KMS-11 (cell line): Measurements from ENCODE around the gene RAB31.
"Not testable (repeated sequence)": the region's sequence is repeated elsewhere in the genome, so short reads cannot be mapped to it uniquely, and the experiment has no call there.

Experiments
- H2AFZ ChIP-seq: fragments of 200-600 bp; sonication (generic); 2 replicates; pipeline ENCODE4 v1.6.1; 2016; ENCODE audit warnings: antibody characterized with exemption, mixed run types, low read depth
- H3K27ac ChIP-seq: fragments of 200-600 bp; sonication (generic); 2 replicates; pipeline ENCODE4 v1.6.1; 2016; ENCODE audit warnings: mild to moderate bottlenecking, mixed run types
- H3K27me3 ChIP-seq: fragments of 200-600 bp; sonication (generic); 2 replicates; pipeline ENCODE4 v1.6.1; 2017; ENCODE audit warnings: mild to moderate bottlenecking, low read depth, mixed run types, moderate library complexity; ENCODE audit not compliant: insufficient read depth
- H3K36me3 ChIP-seq: fragments of 200-600 bp; sonication (generic); 2 replicates; pipeline ENCODE4 v1.6.1; 2017; ENCODE audit warnings: mild to moderate bottlenecking, mixed run types; ENCODE audit not compliant: insufficient read depth
- H3K4me1 ChIP-seq: fragments of 200-600 bp; sonication (generic); 2 replicates; pipeline ENCODE4 v1.6.1; 2016; ENCODE audit warnings: mild to moderate bottlenecking, low read depth, mixed run types; ENCODE audit not compliant: poor library complexity, severe bottlenecking
- H3K4me2 ChIP-seq: fragments of 200-600 bp; sonication (generic); 2 replicates; pipeline ENCODE4 v1.7.0; 2016; ENCODE audit warnings: mild to moderate bottlenecking, mixed run types
- H3K4me3 ChIP-seq: fragments of 200-600 bp; sonication (generic); IDR thresholded peaks from 2 replicates; pipeline ENCODE4 v1.6.1; 2017; ENCODE audit warnings: low read depth, low read length, mixed read lengths; ENCODE audit not compliant: insufficient read depth
- H3K79me2 ChIP-seq: fragments of 200-600 bp; sonication (generic); 2 replicates; pipeline ENCODE4 v1.6.1; 2016; ENCODE audit warnings: low read depth, mixed run types; ENCODE audit not compliant: insufficient read depth
- H3K9ac ChIP-seq: fragments of 200-600 bp; sonication (generic); 2 replicates; pipeline ENCODE4 v1.6.1; 2016; ENCODE audit warnings: mild to moderate bottlenecking, mixed run types
- H4K20me1 ChIP-seq: fragments of 200-600 bp; sonication (generic); 2 replicates; pipeline ENCODE4 v1.6.1; 2016; ENCODE audit warnings: mild to moderate bottlenecking, mixed run types; ENCODE audit not compliant: insufficient read depth
- TF ChIP-seq, protein P1 (sequence below): fragments of 200-600 bp; sonication (generic); conservative IDR thresholded peaks from 2 replicates; pipeline ENCODE4 v1.6.1; 2017; ENCODE audit warnings: low read depth, mild to moderate bottlenecking, antibody characterized with exemption, low read length, moderate library complexity, mixed read lengths

The RAB31 gene

DNA sequence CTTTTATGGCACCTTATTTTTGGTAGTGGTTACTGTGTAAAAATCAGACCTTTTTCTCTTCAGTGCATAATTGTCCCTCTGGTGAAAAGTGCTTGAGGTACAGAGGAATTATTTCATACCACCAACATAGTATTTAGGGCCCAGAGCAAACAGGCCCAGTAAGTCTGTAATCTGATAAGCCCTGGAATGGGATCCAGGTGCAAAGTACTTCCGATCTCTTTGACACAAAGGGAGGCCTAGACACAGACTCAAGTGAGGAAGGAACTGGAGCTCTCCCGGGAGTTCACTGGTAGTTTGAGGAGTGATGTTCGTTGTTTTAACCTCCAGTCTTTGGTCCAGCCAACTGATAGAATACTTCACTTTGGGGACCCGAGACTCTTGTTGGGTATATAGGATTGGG is 57.4 kb downstream of the RAB31 start:
- H3K27ac ChIP-seq, result no peak overlapping the region
- H2AFZ ChIP-seq, result no peak overlapping the region
- no peaks in the 10 kb centered on the region for H3K36me3 ChIP-seq
- no peak overlapping the region for H3K4me2 ChIP-seq
- TF ChIP-seq, protein P1, sequence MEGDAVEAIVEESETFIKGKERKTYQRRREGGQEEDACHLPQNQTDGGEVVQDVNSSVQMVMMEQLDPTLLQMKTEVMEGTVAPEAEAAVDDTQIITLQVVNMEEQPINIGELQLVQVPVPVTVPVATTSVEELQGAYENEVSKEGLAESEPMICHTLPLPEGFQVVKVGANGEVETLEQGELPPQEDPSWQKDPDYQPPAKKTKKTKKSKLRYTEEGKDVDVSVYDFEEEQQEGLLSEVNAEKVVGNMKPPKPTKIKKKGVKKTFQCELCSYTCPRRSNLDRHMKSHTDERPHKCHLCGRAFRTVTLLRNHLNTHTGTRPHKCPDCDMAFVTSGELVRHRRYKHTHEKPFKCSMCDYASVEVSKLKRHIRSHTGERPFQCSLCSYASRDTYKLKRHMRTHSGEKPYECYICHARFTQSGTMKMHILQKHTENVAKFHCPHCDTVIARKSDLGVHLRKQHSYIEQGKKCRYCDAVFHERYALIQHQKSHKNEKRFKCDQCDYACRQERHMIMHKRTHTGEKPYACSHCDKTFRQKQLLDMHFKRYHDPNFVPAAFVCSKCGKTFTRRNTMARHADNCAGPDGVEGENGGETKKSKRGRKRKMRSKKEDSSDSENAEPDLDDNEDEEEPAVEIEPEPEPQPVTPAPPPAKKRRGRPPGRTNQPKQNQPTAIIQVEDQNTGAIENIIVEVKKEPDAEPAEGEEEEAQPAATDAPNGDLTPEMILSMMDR, result no peak
- no peaks in the 10 kb centered on the region for H4K20me1 ChIP-seq
- no peaks in the 10 kb centered on the region for H3K4me1 ChIP-seq
- no peak overlapping the region for H3K4me3 ChIP-seq
- H3K9ac ChIP-seq, result no peak overlapping the region
- no peaks in the 10 kb centered on the region for H3K79me2 ChIP-seq
- H3K27me3 ChIP-seq, result no peaks in the 10 kb centered on the region

DNA sequence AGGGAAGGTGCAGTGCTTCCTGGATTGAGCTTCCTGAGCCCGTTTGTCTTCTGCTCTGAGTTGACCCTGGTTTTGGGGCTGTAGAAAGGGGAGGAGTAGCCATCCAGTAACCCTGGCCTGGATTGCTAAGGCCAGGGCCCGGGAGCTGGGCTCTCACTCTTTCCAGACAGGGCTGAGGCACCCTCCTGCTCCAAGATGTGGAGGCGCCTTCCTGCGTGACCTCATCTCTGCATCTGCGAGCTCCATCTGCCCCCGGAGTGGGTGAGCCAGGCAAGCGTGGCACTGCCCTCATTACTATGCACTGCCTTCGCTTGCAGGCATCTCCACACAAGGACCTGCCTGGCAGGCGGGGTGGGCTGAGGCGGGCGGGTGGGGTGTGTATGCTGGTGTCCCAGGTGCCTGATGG is 58.0 kb downstream of the RAB31 start:
- Histone ChIP-seq H2AFZ (no peak overlapping the region), H3K36me3 (no peaks in the 10 kb centered on the region), H4K20me1 (no peaks in the 10 kb centered on the region), H3K4me3 (no peak overlapping the region), H3K4me1 (no peaks in the 10 kb centered on the region), H3K4me2 (no peak overlapping the region), H3K27me3 (no peaks in the 10 kb centered on the region), H3K79me2 (no peaks in the 10 kb centered on the region), H3K9ac (no peak overlapping the region), H3K27ac (no peak overlapping the region)
- TF ChIP-seq, protein P1, result no peak

DNA sequence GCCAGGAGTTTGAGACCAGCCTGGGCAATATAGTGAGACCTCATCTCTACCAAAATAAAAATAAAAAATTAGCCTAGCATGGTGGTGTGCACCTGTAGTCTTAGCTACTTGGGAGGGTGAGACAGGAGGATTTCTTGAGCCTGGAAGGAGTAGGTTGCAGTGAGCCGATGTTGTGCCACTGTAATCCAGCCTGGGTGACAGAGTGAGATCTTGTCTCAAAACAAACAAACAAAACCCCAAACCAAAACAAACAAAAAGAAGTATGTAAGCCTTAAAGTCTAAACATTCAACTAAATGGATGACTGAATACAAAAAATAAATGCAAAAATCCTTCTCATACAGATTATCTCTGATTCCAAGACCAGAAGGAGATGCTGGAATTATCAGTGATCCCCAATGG is 58.6 kb downstream of the RAB31 start:
- Histone ChIP-seq H2AFZ (no peak overlapping the region), H3K36me3 (no peaks in the 10 kb centered on the region), H3K4me2 (no peak overlapping the region)

DNA sequence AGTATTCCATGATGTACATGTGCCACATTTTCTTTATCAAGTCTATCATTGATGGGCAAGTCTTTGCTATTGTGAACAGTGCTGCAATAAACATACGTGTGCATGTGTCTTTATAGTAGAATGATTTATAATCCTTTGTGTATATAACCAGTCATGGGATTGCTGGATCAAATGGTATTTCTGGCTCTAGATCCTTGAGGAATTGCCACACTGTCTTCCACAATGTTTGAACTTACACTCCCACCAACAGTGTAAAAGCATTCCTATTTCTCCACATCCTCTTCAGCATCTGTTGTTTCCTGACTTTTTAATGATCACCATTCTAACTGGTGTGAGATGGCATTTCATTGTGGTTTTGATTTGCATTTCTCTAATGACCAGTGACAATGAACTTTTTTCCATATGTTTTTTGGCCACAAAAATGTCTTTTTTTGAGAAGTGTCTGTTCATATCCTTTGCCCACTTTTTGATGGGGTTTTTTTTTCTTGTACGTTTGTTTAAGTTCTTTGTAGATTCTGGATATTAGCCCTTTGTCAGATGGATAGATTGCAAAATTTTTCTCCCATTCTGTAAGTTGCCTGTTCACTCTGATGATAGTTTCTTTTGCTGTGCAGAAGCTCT is 60.1 kb downstream of the RAB31 start:
- H3K27ac ChIP-seq, H3K79me2 ChIP-seq, H4K20me1 ChIP-seq, H3K4me1 ChIP-seq, H3K9ac ChIP-seq, H3K36me3 ChIP-seq, H3K4me3 ChIP-seq, H3K27me3 ChIP-seq, H2AFZ ChIP-seq, H3K4me2 ChIP-seq: not testable (repeated sequence)

More for the DNA sequence above, 58.6 kb downstream of the RAB31 start:
- no peaks in the 10 kb centered on the region for H3K4me1 ChIP-seq
- H4K20me1 ChIP-seq, result no peaks in the 10 kb centered on the region
- no peak overlapping the region for H3K4me3 ChIP-seq
- H3K27me3 ChIP-seq, result no peaks in the 10 kb centered on the region
- TF ChIP-seq, protein P1, result no peak
- H3K9ac ChIP-seq, result no peak overlapping the region
- no peak overlapping the region for H3K27ac ChIP-seq
- no peaks in the 10 kb centered on the region for H3K79me2 ChIP-seq

DNA sequence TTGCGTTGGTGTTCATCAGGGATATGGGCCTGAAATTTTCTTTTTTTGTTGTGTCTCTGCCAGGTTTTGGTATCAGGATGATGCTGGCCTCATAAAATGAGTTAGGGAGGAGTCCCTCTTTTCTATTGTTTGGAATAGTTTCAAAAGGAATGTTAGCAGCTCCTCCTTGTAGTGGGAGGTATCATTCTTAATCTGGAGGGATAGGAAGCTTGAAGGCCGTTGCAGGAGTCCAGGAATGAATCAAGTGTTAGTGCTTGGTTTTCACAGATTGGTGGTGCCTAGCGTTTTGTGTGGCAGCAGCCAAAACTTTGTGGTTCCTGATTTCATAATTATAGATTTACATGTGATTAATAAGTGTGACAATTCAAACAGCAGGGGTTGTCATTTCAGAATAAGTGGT is 62.0 kb downstream of the RAB31 start:
- H4K20me1 ChIP-seq, H3K4me2 ChIP-seq, H3K4me3 ChIP-seq, H2AFZ ChIP-seq, H3K9ac ChIP-seq, H3K36me3 ChIP-seq, H3K4me1 ChIP-seq, H3K79me2 ChIP-seq, H3K27me3 ChIP-seq, H3K27ac ChIP-seq: not testable (repeated sequence)
